GM21717 (cell line): ENCODE data around the gene CREBL2.

Experiments used
- ATAC-seq: cut with Tn5 transposase; IDR thresholded peaks from one replicate; pipeline ENCODE4 v1.9.1; 2021; ENCODE audit warnings: mild to moderate bottlenecking, moderate library complexity; ENCODE audit not compliant: unreplicated experiment

Gene CREBL2

DNA sequence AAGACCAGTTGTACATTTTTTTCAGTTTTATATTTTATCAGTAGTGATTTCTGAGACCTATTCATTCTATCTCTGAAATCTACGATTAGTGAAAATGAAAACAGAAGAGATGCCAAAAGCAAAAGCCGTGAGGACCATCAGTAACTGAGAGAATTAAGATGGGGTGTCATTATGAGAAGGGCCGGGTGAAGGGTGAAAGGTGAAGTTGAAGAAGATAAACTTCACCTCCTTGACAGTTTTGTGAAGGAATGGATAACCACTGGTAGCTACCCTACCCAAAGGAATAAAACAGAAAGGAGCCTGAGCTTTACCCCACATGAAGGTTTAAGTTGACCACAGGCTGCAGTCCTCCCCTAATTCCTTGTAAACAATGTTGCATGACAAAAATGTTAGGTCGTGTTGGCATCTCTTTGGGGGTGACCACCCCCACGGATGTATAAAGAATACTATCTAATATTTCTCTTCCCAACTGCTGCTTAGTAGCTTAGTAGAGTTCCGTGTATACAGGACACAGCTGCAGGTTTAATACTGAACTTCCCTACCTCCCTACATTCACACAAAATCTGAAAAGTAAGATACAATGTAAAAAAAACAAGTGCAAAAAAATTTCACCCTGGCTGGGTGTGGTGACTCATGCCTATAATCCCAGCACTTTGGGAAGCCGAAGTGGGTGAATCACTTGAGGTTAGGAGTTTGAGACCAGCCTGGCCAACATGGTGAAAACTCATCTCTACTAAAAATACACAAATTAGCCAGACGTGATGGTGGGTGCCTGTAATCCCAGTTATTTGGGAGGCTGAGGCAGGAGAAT is 60.4 kb downstream of the CREBL2 start:
- ATAC-seq, result no peak

DNA sequence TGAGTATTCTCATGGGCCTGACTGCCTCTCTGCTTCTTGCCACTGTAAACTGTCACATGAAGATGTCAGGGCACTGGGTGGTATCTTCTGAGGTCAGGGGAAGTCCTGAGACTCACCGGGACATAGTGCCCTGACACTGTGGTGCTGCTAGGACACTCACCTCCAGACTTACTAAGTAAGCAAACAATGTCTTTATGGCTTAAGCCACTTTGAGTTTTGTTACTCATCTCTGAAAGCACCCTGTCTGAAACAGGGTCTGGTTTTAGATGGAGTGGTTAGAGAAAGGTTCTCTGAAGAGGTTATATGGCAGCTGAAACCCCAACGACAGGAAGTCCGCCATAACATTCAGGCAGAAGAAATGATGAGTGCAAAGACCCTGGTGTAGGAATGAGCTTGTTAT is 61.6 kb downstream of the CREBL2 start:
- ATAC-seq, result no peak

DNA sequence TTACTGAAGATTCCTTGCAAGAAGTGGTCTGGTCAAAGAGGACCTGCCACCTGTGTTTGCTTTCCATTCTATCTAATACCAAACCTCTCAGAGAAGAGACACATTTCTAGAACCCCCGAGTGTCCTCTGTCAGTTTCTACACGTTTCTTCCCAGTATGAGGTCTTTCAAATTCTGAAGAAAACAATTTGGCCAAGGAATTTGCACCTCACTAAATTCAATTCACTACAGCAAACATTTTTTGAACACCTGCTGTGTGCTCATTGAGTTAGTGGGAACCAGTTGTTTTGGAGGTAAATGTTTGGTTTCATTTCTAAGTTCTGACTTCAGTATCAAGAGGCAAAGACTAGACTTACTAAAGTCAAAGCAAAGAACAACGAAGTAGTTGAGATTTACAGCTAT is 64.9 kb downstream of the CREBL2 start:
- ATAC-seq, result no peak

DNA sequence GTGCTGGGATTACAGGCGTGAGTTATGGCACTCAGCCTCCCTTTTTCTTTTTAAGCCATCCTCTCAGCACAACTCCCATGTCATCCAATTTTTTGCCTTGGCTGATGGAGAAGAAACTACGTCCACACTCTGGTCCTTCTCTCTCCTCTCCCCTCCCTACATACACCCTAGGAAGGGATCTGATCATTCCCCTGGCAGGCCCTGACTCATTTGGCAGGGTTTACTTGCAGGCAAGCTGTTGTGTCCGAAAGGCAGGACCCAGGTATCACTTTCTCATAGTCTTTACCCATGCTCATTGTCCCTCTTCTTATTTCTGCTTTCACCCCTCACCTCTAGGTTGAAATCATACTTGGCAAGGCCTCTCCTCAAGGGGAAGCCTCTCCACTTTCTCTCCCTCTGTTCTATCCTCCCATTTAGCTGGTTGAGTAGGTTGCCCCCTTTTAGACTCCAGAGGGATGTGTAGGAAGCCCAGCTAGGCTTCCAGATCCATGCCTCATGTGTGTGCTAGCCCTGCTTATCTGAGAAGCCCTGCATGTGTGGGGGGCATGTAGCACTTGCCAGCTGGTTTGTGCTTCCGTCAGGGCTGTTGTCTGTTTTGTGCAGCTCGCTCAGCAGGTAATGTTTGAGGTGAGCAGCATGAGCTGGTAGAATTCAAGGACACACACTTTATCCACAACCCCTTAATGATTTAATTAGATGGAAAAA is 69.5 kb downstream of the CREBL2 start:
- ATAC-seq, result no peak

DNA sequence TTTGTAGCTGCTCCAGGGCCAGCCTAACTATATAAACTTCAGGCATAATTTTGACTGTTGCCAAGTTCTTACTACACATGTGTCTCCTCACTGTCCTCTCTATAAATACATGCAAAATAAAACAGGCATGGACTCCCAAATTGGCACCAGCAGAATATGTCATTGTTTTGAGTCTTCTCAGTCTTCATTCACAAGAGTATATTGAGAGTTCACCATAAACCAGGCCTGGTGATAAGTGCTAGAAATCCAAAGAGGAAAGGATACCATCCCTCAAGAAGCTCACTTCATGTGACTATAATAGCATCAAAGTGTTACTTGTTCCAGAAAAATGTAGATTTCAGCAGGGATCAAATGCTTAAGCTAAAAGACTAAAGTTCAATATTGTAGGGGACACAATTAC is 70.6 kb downstream of the CREBL2 start:
- ATAC-seq, result no peak

DNA sequence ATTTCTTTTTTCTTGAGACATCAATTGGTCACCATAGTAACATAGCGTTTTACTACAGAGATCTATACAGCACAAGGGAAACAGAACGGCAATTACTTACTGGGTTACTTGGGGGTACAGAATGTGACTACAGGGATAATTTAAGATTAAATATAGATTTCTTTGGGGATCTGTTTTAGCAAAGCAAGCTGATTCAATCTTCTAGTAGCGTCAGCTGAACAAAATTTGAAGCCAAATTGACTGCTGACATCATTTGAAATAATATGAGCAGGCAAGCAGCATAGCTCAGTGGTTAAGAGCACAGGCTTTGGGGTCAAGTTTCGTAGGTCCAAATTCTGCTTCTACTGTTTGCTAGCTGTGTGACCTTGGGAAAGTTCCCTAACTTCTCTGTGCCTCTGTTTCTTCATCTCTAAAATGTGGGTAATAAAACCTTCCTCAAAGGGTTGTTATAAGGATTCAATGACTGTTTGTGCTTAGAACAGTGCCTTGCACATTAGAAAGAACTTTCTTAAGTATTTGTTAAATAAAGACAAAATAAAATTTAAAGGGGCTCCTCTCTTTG is 71.5 kb downstream of the CREBL2 start:
- ATAC-seq, result no peak

DNA sequence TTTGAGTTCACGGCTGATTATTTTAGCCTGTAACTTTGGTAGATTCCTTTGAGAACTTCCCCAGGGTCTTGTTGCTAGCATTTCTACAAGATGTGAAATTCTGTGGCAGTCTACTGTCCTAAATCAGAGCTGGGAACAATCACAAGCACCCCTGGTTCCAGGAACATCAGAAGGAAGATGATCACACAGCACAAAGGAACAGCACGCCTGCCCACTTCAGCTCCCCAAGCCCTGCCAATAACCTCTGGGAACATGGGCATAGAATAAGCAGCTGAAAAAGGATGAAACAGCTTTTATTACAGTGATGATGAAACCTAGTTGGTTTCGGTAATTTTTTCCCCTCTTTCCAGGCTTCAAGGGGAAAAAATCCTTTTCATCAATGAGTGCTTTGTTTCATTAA is 72.0 kb downstream of the CREBL2 start:
- no peak for ATAC-seq

DNA sequence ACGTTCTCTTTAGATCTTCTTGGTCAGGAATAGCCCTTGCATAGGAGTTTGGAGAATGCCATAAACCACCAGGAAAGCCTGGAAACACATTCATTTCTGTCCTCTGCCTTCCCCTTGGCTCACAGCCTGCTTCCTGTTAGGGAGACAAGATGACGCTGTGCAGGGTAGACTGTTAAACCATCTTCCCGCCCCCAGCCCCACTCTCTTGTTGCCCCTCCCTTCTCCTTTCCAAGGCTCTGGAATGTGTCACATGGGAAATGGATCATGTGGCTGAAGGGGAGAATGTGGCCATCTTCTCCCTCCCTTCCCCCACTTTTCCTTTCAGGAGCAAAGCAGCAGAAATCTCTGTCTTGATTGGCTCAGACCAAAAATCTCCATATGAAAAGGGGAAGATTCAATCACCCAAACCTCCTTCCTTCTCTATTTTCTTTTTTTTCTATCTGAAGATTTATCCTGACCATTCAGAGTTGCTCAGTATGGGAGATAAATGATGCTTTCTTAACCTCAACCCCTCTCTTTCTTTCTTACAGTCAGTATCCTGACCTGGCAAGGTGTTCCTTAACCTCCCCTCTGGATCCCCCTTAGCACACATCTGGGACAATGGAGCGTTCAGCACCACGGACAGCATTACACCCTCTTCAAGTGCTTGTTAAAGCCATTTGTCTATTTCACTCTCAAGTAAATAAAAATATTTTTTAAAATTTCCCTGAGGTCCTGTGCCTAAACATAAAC is 72.9 kb downstream of the CREBL2 start:
- ATAC-seq, result no peak

DNA sequence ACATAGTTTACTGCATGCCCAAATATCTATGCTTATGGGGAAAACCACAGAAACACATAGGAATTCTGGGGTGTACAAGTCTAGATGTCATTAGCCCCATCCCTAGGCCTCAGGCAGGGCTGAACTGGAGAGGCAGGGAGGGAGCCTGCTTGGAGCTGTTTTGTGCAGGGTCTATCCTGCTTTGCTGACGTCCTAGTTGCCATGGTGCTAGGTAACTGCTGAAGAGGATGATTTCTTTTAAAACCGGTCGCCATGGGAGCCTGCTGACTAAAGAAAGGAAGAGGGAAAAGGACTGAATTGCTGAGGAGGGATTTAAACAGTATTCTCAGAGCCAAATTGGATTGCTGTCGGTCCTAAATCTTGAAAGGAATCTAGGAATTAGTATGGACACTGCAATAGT is 73.6 kb downstream of the CREBL2 start:
- no peak for ATAC-seq

DNA sequence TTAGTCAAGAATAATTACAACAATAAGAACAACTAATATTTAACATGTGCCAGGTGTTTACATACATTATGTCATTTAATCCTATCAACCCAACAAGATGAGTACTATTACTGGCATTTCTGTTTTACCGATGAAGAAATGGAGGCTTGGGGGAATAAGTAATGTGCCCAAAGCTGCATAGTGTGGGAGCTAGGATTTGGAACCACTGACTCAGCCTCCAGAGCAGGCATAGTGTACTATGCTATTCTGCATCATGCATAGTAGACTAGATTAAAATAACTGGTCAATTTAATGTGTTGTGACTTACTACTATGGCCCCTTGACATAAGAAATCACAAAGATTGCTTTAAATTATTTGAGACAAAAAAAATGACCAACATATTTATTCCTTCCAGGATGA is 74.8 kb downstream of the CREBL2 start:
- ATAC-seq, result no peak

DNA sequence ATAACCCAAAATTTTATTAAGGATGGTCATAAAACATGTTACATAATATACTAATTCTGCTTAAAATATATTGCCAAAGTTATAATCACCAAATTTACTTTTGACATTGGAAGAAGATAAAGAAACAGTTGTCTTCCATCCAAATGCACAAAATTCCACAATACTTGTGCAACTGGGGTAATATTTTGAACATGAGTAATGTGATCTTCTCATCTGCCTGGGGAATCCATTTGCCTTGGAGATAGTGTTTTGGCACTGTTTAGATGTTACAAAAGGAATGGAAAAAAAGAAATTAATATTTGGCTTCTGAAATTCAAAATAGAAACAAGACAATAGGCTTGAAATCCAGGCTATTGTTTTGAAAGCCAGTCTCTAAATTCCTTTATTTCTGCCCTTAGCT is 75.2 kb downstream of the CREBL2 start:
- ATAC-seq, result no peak

DNA sequence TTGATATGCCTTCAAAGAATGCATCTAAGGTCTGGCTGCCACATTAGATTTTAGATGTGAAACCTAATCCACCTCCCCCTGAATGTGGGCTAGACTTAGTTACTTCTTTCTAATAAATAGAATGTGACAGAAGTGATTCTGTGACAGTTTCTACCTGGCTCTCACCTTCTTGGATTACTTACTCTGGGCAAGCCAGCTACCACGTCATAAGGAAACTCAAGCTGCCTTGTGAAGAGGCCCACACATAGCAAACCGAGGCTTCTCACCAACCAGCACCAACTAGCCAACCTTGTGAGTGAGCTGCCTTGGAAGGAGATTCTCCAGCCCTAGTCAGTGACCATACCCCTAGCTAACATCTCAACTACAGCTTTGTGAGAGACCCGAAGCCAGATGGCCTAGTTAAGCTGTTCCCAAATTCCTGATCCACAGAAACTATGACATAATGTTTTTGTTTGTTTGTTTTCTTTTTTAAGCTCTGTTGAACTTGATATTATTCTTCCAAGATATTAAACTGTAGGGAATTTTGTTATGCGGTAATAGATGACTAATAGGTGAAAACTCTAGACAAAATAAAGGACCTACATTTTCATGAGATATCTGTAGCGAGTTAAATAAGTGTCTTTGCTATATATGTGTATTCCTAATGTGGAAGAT is 78.1 kb downstream of the CREBL2 start:
- no peak for ATAC-seq

DNA sequence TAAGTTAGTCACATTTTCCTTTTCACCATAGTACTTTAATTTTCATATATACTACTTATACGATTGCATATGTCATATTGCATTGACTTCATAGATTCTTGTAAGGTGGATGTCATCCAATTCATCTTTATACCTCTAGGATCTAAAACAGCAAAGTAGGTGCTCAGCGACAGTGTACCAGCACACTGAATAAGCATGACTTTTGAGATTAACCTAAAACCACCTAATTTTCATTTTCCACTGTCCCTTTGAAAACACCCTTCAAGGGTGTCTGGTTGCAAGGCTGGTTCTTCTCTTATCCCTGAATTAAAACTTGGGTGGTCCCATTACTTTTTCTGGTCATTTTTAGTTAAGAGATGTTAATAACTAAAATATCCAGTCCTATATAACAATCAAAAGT is 79.9 kb downstream of the CREBL2 start:
- ATAC-seq, result no peak

DNA sequence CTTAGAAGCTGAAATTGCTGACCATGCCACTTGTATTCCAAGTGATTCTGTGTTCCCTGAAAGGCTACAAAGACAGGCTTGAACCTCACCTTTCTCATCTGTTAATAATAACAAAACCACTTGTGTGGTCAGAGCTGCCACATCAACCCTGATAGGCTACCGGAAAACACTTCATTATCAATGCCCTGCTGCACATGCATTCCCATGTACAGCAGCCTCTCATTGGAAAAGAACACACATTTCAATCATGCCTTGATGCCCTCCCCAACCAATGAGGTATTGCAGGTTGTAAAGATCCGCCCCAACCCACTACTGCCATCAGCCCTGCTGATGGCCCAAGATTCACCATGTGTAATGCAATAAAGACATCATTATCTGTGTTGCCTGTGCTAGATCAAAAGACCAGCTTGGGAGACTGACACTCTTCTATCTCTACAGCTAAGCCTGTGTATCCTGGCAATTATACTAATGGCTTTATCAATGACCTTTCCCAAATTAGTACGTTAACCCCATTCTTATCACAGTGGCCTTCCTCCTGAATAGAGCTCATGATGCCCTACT is 81.5 kb downstream of the CREBL2 start:
- ATAC-seq, result no peak
